IMR-90 (cell line): ENCODE measurements around the gene CTIF. TPM values are rescaled to one million over a fixed set of nuclear protein-coding genes. Genes with fewer than 3 reads are reported as not detected.

ENCODE experiments used
- ATAC-seq: fragments of 200-7000 bp; cut with Tn5 transposase; 2 replicates; pipeline ENCODE4 v1.9.1; 2020; ENCODE audit warnings: low read depth, mild to moderate bottlenecking, moderate library complexity
- BruUV-seq: library from RNA; stranded (reverse); fragments of 400-500 nt; replicated peaks from 2 replicates; lab custom pipeline; 2021; lab: Mats Ljungman, UMichigan
- CTCF ChIA-PET: fragments of 300-600 bp; formaldehyde crosslinking; extraction: SDS; loops from one replicate; lab custom pipeline; 2021; ENCODE audit warnings: antibody characterized with exemption; lab: Yijun Ruan, JAX
- POLR2A ChIA-PET: fragments of 300-600 bp; sonication (Branson Sonifier 250); formaldehyde crosslinking; loops from one replicate; lab custom pipeline; 2022; ENCODE audit warnings: antibody characterized with exemption; ENCODE audit not compliant: unreplicated experiment; lab: Charles Lee
- DNase-seq: peaks from one replicate; pipeline ENCODE4 v3.0.0; 2013
- H2AFZ ChIP-seq: replicated peaks from 2 replicates; pipeline ENCODE3; 2013; ENCODE audit warnings: low read length, mild to moderate bottlenecking; ENCODE audit not compliant: poor library complexity
- H2AK5ac ChIP-seq: 2 replicates; pipeline ENCODE4 v1.6.1; 2013; ENCODE audit warnings: low read depth, low read length, inconsistent platforms
- H2AK9ac ChIP-seq: replicated peaks from 2 replicates; pipeline ENCODE3; 2013; ENCODE audit warnings: mild to moderate bottlenecking, low read depth, low read length, moderate library complexity; ENCODE audit not compliant: poor library complexity
- H2BK120ac ChIP-seq: 2 replicates; pipeline ENCODE4 v1.6.1; 2013; ENCODE audit warnings: low read depth, low read length, inconsistent platforms
- H2BK15ac ChIP-seq: 3 replicates; pipeline ENCODE4 v1.6.1; 2013; ENCODE audit warnings: low read depth, low read length, inconsistent platforms
- H2BK20ac ChIP-seq: 2 replicates; pipeline ENCODE4 v1.6.1; 2013; ENCODE audit warnings: low read depth, mild to moderate bottlenecking, inconsistent platforms, low read length, moderate library complexity
- H2BK5ac ChIP-seq: 2 replicates; pipeline ENCODE4 v1.6.1; 2013; ENCODE audit warnings: mild to moderate bottlenecking, low read depth, low read length, inconsistent platforms; ENCODE audit not compliant: poor library complexity, severe bottlenecking
- H3K14ac ChIP-seq: replicated peaks from 2 replicates; pipeline ENCODE4 v1.6.1; 2013; ENCODE audit warnings: low read depth, low read length, inconsistent platforms
- H3K18ac ChIP-seq: 2 replicates; pipeline ENCODE4 v1.6.1; 2013; ENCODE audit warnings: low read depth, low read length, control low read depth
- H3K23ac ChIP-seq: 2 replicates; pipeline ENCODE4 v1.6.1; 2013; ENCODE audit warnings: low read depth, low read length, inconsistent platforms
- H3K27ac ChIP-seq: 2 replicates; pipeline ENCODE4 v1.5.1; 2013; ENCODE audit warnings: mild to moderate bottlenecking, control low read depth, low read length; ENCODE audit not compliant: insufficient read depth
- H3K27me3 ChIP-seq: 2 replicates; pipeline ENCODE4 v1.6.1; 2013; ENCODE audit warnings: low read length; ENCODE audit not compliant: control insufficient read depth, insufficient read depth
- H3K36me3 ChIP-seq: 2 replicates; pipeline ENCODE4 v1.6.1; 2013; ENCODE audit warnings: low read length, mixed read lengths; ENCODE audit not compliant: control insufficient read depth, insufficient read depth
- H3K4ac ChIP-seq: 2 replicates; pipeline ENCODE4 v1.6.1; 2013; ENCODE audit warnings: low read depth, low read length, inconsistent platforms
- H3K4me1 ChIP-seq: 2 replicates; pipeline ENCODE4 v1.6.1; 2013; ENCODE audit warnings: low read length, mixed read lengths; ENCODE audit not compliant: control insufficient read depth, insufficient read depth
- H3K4me2 ChIP-seq: 2 replicates; pipeline ENCODE4 v1.6.1; 2013; ENCODE audit warnings: low read depth, mild to moderate bottlenecking, control low read depth, low read length, moderate library complexity
- H3K4me3 ChIP-seq: 2 replicates; pipeline ENCODE4 v1.5.1; 2013; ENCODE audit warnings: low read depth, mild to moderate bottlenecking, control low read depth, low read length, moderate library complexity; ENCODE audit not compliant: insufficient read depth
- H3K56ac ChIP-seq: 2 replicates; pipeline ENCODE4 v1.6.1; 2013; ENCODE audit warnings: low read length, inconsistent platforms; ENCODE audit not compliant: insufficient read depth; ENCODE audit errors: extremely low read depth
- H3K79me1 ChIP-seq, 2 experiments: 2 replicates each; pipeline ENCODE4 v1.6.1; 2013; ENCODE audit warnings: low read length in 2 of 2, inconsistent platforms in 1 of 2, low read depth in 1 of 2
- H3K9ac ChIP-seq: 2 replicates; pipeline ENCODE4 v1.6.1; 2013; ENCODE audit warnings: low read depth, low read length, control low read depth
- H3K9me1 ChIP-seq: 2 replicates; pipeline ENCODE4 v1.6.1; 2013; ENCODE audit warnings: low read length, inconsistent platforms; ENCODE audit not compliant: insufficient read depth
- H3K9me3 ChIP-seq: 2 replicates; pipeline ENCODE4 v1.6.1; 2013; ENCODE audit warnings: low read length; ENCODE audit not compliant: control insufficient read depth, insufficient read depth
- H4K20me1 ChIP-seq: 2 replicates; pipeline ENCODE4 v1.6.1; 2013; ENCODE audit warnings: low read length, inconsistent platforms; ENCODE audit not compliant: insufficient read depth
- H4K5ac ChIP-seq: 2 replicates; pipeline ENCODE4 v1.6.1; 2013; ENCODE audit warnings: mild to moderate bottlenecking, low read depth, low read length, control low read depth
- H4K8ac ChIP-seq, 2 experiments: 2 replicates each; pipeline ENCODE4 v1.6.1; 2013; ENCODE audit warnings: low read depth in 2 of 2, low read length in 2 of 2, control low read depth in 1 of 2, inconsistent platforms in 1 of 2
- H4K91ac ChIP-seq: 2 replicates; pipeline ENCODE4 v1.6.1; 2013; ENCODE audit warnings: low read depth, low read length, inconsistent platforms; ENCODE audit not compliant: insufficient read depth
- MXI1 ChIP-seq: IDR thresholded peaks from 2 replicates; pipeline ENCODE4 v1.6.1; 2012; ENCODE audit warnings: low read depth, mild to moderate bottlenecking, low read length, moderate library complexity, borderline replicate concordance
- WGBS, 2 experiments: methylation state at CpG; one replicate each; pipeline versions ENCODE4 v1.1.5 to v1.1.7; 2013; ENCODE audit warnings: missing lambda C conversion rate in 2 of 2; ENCODE audit not compliant: insufficient read length in 1 of 2; ENCODE audit errors: extremely low coverage in 2 of 2; 5-methylcytosine and 5-hydroxymethylcytosine counted together
- dilution Hi-C: fragments of 300-500 bp; cut with HindIII; formaldehyde crosslinking; loops from one replicate; pipeline ENCODE4 v1.14.3; 2018; ENCODE audit warnings: low sequenced_read_pairs; ENCODE audit not compliant: unreplicated experiment
- in situ Hi-C: fragments of 300-500 bp; cut with MboI; formaldehyde crosslinking; loops from 3 replicates; pipeline ENCODE4 v1.14.3; 2019; ENCODE audit warnings: low sequenced_read_pairs, inconsistent platforms, mixed read lengths
- intact Hi-C: fragments of 100-400 bp; cut with micrococcal nuclease; formaldehyde crosslinking; loops from 2 replicates; pipeline ENCODE4 v1.10.0; 2022
- polyA plus RNA-seq, 3 experiments: library from polyadenylated mRNA; depleted of rRNA; stranded (reverse); fragments of >200 nt; gene quantifications; 2 replicates each; pipeline ENCODE4 v1.2.3, GENCODE V29; 2012; ENCODE audit warnings: low replicate concordance in 1 of 3
- total RNA-seq: library from RNA; depleted of rRNA; stranded (reverse); fragments of >200 nt; gene quantifications from 2 replicates; pipeline ENCODE4 v1.2.3, GENCODE V29; 2012

Gene CTIF
- total and polyA plus RNA-seq, 2 of the 4 experiments (the other 2 are of a cell fraction), result 25.1 to 57.0 TPM

- BruUV-seq, result no TSS peak
- dilution Hi-C loops, result no loop called here
- no peak overlapping the region for H3K4me2 ChIP-seq
Observed at GRCh38 chr18:48597671-48598070, 58.8 kb downstream of the CTIF start.

More at GRCh38 chr18:48597671-48598070, 58.8 kb downstream of the CTIF start:
- Histone ChIP-seq H4K8ac (no peak overlapping the region), H2BK120ac (no peak overlapping the region), H3K4me1 (peaks cover 30% of the 10 kb centered on the region), H3K56ac (no peak overlapping the region), H3K14ac (no peak overlapping the region), H3K79me1 (peaks cover 55 to 96% of the 10 kb centered on the region in 2 experiments), H3K27ac (no peak overlapping the region), H3K9me1 (peaks cover 42% of the 10 kb centered on the region), H4K5ac (no peak overlapping the region), H2BK15ac (no peak overlapping the region), H2AK9ac (no peak overlapping the region), H3K4ac (no peak overlapping the region), H3K4me3 (no peak overlapping the region), H3K9ac (no peak overlapping the region), H2BK5ac (no peak overlapping the region), H2BK20ac (no peak overlapping the region), H2AFZ (no peak overlapping the region), H3K36me3 (peaks cover 16% of the 10 kb centered on the region), H3K9me3 (no peaks in the 10 kb centered on the region), H2AK5ac (no peak overlapping the region), H3K27me3 (no peaks in the 10 kb centered on the region), H3K23ac (no peak overlapping the region), H4K91ac (no peak overlapping the region), H4K20me1 (peaks cover 88% of the 10 kb centered on the region), H3K18ac (no peak overlapping the region)
- no peak for TF ChIP-seq MXI1
- in situ Hi-C loops, result no loop called here
- CTCF ChIA-PET, result no interaction called here
- POLR2A ChIA-PET, result no interaction called here
- WGBS, 2 experiments, result 83% methylated on average over 2 of the region's 3 CpGs; no CpG with 5 or more reads in 1 of the 2 experiments
- ATAC-seq (no peak), DNase-seq (no peak)
- intact Hi-C loops, result no loop called here
